Measurements from ENCODE around the gene SAMD5. TPM values are rescaled to one million over a fixed set of nuclear protein-coding genes. Genes with fewer than 3 reads are reported as not detected.

Gene SAMD5
- total and polyA plus RNA-seq, 2 of the 8 experiments (the other 6 are each of a cell fraction or from before 2014, with no cell fraction given): 0.02 to 0.04 TPM

DNA sequence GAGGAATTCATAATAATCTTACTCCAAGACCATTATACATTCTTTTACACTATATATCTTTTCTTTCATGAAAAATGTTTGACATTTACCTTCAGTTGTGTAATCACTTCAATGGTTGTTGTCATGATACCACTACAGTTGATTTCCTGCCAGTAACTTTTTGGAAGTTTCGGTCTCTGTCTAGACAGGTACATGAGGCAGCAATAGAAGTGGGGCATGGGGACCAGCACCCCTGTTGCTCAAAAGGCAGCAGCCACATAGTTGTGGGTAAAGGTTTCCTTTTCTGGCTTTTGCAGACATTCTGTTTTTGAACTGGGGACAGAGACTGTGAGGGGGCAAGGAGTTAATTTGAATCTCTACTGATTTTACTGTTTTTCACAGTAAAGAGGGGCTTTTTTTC, 14.1 kb downstream of the SAMD5 start:
- TF ChIP-seq NANOG (IDR thresholded peaks at IDR 0.05; ENCODE audit: insufficient read depth, low read depth, low read length, poor library complexity, severe bottlenecking) (no peak), SAP30 (IDR thresholded peaks at IDR 0.05; ENCODE audit: insufficient read depth, insufficient replicate concordance, low read length) (no peak), EZH2 (IDR thresholded peaks at IDR 0.05; ENCODE audit: low read depth, low read length, severe bottlenecking) (no peak)
- TF ChIP-seq, protein P1, sequence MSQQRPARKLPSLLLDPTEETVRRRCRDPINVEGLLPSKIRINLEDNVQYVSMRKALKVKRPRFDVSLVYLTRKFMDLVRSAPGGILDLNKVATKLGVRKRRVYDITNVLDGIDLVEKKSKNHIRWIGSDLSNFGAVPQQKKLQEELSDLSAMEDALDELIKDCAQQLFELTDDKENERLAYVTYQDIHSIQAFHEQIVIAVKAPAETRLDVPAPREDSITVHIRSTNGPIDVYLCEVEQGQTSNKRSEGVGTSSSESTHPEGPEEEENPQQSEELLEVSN (IDR thresholded peaks at IDR 0.05): no peak
- Histone ChIP-seq H3K79me1 (ENCODE audit: low read depth, low read length) (no peaks in the 10 kb centered on the region), H4K91ac (replicated peaks; ENCODE audit: insufficient read length, low read length) (no peak overlapping the region), H3K23me2 (ENCODE audit: low read depth, low read length) (no peaks in the 10 kb centered on the region), H3K4me3 (ENCODE audit: extremely low read depth in 1 of 4, insufficient read depth in 2 of 4, low read depth in 3 of 4, low read length in 4 of 4) (no peak overlapping the region), H3K27me3 (replicated peaks in 1 of 4; ENCODE audit: control insufficient read depth in 3 of 4, extremely low read depth in 1 of 4, insufficient read depth in 3 of 4, low read length in 3 of 4) (no peaks in the 10 kb centered on the region), H3K18ac (ENCODE audit: extremely low read depth, low read length) (no peak overlapping the region), H4K8ac (ENCODE audit: extremely low read depth, insufficient read depth, low read length) (no peak overlapping the region), H3K9ac (replicated peaks in 1 of 4; ENCODE audit: extremely low read depth in 1 of 4, low read depth in 3 of 4, low read length in 3 of 4) (no peak overlapping the region), H3K27ac (ENCODE audit: low read depth, low read length) (no peak overlapping the region), H3K36me3 (ENCODE audit: control insufficient read depth in 2 of 4, insufficient read depth in 4 of 4, low read length in 3 of 4) (no peaks in the 10 kb centered on the region), H2BK12ac (ENCODE audit: low read depth, low read length) (no peak overlapping the region), H3K14ac (ENCODE audit: insufficient read length) (no peak overlapping the region), H3K9me3 (ENCODE audit: insufficient read depth in 2 of 2, low read depth in 1 of 2, low read length in 1 of 2) (no peaks in the 10 kb centered on the region), H3K23ac (ENCODE audit: insufficient read length) (no peak overlapping the region), H3K4ac (replicated peaks; ENCODE audit: insufficient read length, low read depth, low read length) (no peak overlapping the region), H4K5ac (ENCODE audit: insufficient read length, low read depth, low read length) (no peak overlapping the region), H4K20me1 (replicated peaks in 1 of 2; ENCODE audit: control insufficient read depth in 1 of 2, insufficient read depth in 2 of 2, low read length in 2 of 2) (no peaks in the 10 kb centered on the region), H3K4me1 (replicated peaks in 1 of 4; ENCODE audit: control insufficient read depth in 3 of 4, insufficient read depth in 4 of 4, low read length in 3 of 4) (no peaks in the 10 kb centered on the region), H2AK5ac (ENCODE audit: low read depth, low read length) (no peak overlapping the region), H2AFZ (ENCODE audit: low read length) (no peak overlapping the region), H2BK120ac (replicated peaks; ENCODE audit: low read depth, low read length) (no peak overlapping the region), H2BK15ac (ENCODE audit: low read length) (no peak overlapping the region), H2BK5ac (ENCODE audit: low read depth, low read length) (no peak overlapping the region), H3K4me2 (ENCODE audit: insufficient read depth in 1 of 2, low read depth in 2 of 2, low read length in 2 of 2) (no peak overlapping the region), H2BK20ac (ENCODE audit: low read length) (no peak overlapping the region), H3K79me2 (ENCODE audit: control insufficient read depth in 1 of 2, insufficient read depth in 2 of 2, low read length in 2 of 2) (no peaks in the 10 kb centered on the region), H3K56ac (replicated peaks; ENCODE audit: insufficient read length, low read depth, low read length) (no peak overlapping the region)
- WGBS, 2 experiments (ENCODE audit: extremely low coverage in 1 of 2, insufficient coverage in 1 of 2, insufficient read length in 1 of 2, insufficient replicate concordance in 2 of 2, low coverage in 1 of 2, low lambda C conversion rate in 2 of 2, missing lambda C conversion rate in 1 of 2): 86% methylated on average over 1 of the region's 1 CpG; no CpG with 5 or more reads in 1 of the 2 experiments
- DNase-seq (ENCODE audit: low read depth in 1 of 2, low spot score in 2 of 2) (no peak), FAIRE-seq (no peak)
- ChIA-PET POLR2A (ENCODE audit: partially characterized antibody) (no interaction called here), CTCF (ENCODE audit: partially characterized antibody) (no interaction called here)

Measured in H1 (cell line).